Endothelial cell of umbilical vein (primary cell): ENCODE results near the gene MYT1. TPM values are rescaled to one million over a fixed set of nuclear protein-coding genes. Genes with fewer than 3 reads are reported as not detected.

Source experiments
- BruUV-seq: library from RNA; stranded (reverse); fragments of 400-500 nt; replicated peaks from 2 replicates; lab custom pipeline; 2021; lab: Mats Ljungman, UMichigan
- CTCF ChIA-PET: fragments of 300-600, 350-600 bp; sonication (Branson Sonifier 250); formaldehyde crosslinking; loops from one replicate; lab custom pipeline; 2021; ENCODE audit warnings: antibody characterized with exemption, inconsistent platforms; lab: Charles Lee
- POLR2A ChIA-PET: fragments of 300-600, 350-600 bp; sonication (Branson Sonifier 250); formaldehyde crosslinking; loops from one replicate; lab custom pipeline; 2021; ENCODE audit warnings: antibody characterized with exemption, inconsistent platforms; lab: Charles Lee
- DNase-seq: peaks from one replicate; pipeline ENCODE4 v3.0.0-alpha.2; 2011; ENCODE audit warnings: low read depth, low spot score
- FAIRE-seq: peaks from 2 replicates; lab custom pipeline; 2011; peaks lifted over from hg19 to GRCh38; lab: Jason Lieb, UNC
- H2AFZ ChIP-seq: 2 replicates; pipeline ENCODE4 v1.6.0; 2012; ENCODE audit warnings: low read depth, low read length, control low read depth, inconsistent platforms
- H3K27ac ChIP-seq: 2 replicates; pipeline ENCODE4 v1.5.1; 2011; ENCODE audit warnings: low read depth, mild to moderate bottlenecking, control low read depth, low read length, moderate library complexity; ENCODE audit not compliant: insufficient read depth
- H3K27me3 ChIP-seq, 2 experiments: 2 replicates each; pipeline versions ENCODE4 v1.6.0 to v1.6.1; 2011; ENCODE audit warnings: low read length in 2 of 2, mixed read lengths in 1 of 2; ENCODE audit not compliant: control insufficient read depth in 2 of 2, insufficient read depth in 2 of 2
- H3K36me3 ChIP-seq, 2 experiments: 2 replicates in 1 of 2; 3 replicates in 1 of 2; pipeline ENCODE4 v1.5.1; 2011; ENCODE audit warnings: low read length in 2 of 2, mild to moderate bottlenecking in 1 of 2, moderate library complexity in 1 of 2; ENCODE audit not compliant: control insufficient read depth in 2 of 2, insufficient read depth in 2 of 2; ENCODE audit errors: extremely low read depth in 1 of 2
- H3K4me1 ChIP-seq: 3 replicates; pipeline ENCODE4 v1.5.1; 2011; ENCODE audit warnings: mild to moderate bottlenecking, low read length; ENCODE audit not compliant: control insufficient read depth, insufficient read depth; ENCODE audit errors: extremely low read depth
- H3K4me2 ChIP-seq: 2 replicates; pipeline ENCODE4 v1.6.1; 2011; ENCODE audit warnings: low read length, control low read depth, mixed read lengths; ENCODE audit not compliant: insufficient read depth
- H3K4me3 ChIP-seq, 3 experiments: fragments of 200-600 bp in 1 of 3; sonication (generic), shearing (Covaris generic) in 1 of 3; replicated peaks in 1 of 3; 2 replicates each; pipeline ENCODE4 v1.5.1; 2011 to 2016; ENCODE audit warnings: control low read depth in 3 of 3, low read length in 3 of 3, mild to moderate bottlenecking in 2 of 3, inconsistent platforms in 1 of 3, low read depth in 1 of 3, moderate library complexity in 1 of 3; ENCODE audit not compliant: insufficient read depth in 1 of 3
- H3K79me2 ChIP-seq: 2 replicates; pipeline ENCODE4 v1.6.0; 2012; ENCODE audit warnings: low read length, inconsistent platforms; ENCODE audit not compliant: control insufficient read depth, insufficient read depth
- H3K9ac ChIP-seq: replicated peaks from 2 replicates; pipeline ENCODE3; 2011; ENCODE audit warnings: low read length, control low read depth; ENCODE audit not compliant: insufficient read depth; ENCODE audit errors: extremely low read depth
- H3K9me1 ChIP-seq: replicated peaks from 3 replicates; pipeline ENCODE4 v1.6.0; 2011; ENCODE audit warnings: mild to moderate bottlenecking, low read length; ENCODE audit not compliant: control insufficient read depth, insufficient read depth; ENCODE audit errors: extremely low read depth
- H3K9me3 ChIP-seq: replicated peaks from 2 replicates; pipeline ENCODE4 v1.5.1; 2012; ENCODE audit warnings: low read length, inconsistent platforms; ENCODE audit not compliant: control insufficient read depth, insufficient read depth
- H4K20me1 ChIP-seq: replicated peaks from 2 replicates; pipeline ENCODE3; 2011; ENCODE audit warnings: mild to moderate bottlenecking, low read length; ENCODE audit not compliant: control insufficient read depth, insufficient read depth; ENCODE audit errors: extremely low read depth
- CTCF ChIP-seq, 2 donors: IDR thresholded peaks; 1 replicate in 1 of 2; 2 replicates in 1 of 2; pipeline ENCODE4 v1.5.1; 2011; ENCODE audit warnings: low read length in 2 of 2, mild to moderate bottlenecking in 2 of 2, moderate library complexity in 2 of 2, control low read depth in 1 of 2, inconsistent platforms in 1 of 2, low read depth in 1 of 2; ENCODE audit not compliant: insufficient read depth in 1 of 2; ENCODE audit errors: extremely low read depth in 1 of 2
- EZH2 ChIP-seq: IDR thresholded peaks from 2 replicates; pipeline ENCODE4 v1.6.1; 2012; ENCODE audit warnings: borderline replicate concordance, low read depth, mild to moderate bottlenecking, moderate library complexity, low read length, inconsistent platforms; ENCODE audit not compliant: severe bottlenecking
- FOS ChIP-seq: IDR thresholded peaks from 2 replicates; pipeline ENCODE4 v1.6.1; 2011; ENCODE audit warnings: mild to moderate bottlenecking, low read length, moderate library complexity, borderline replicate concordance; ENCODE audit not compliant: insufficient read depth
- GATA2 ChIP-seq: IDR thresholded peaks from 2 replicates; pipeline ENCODE4 v1.7.0; 2011; ENCODE audit warnings: low read depth, mild to moderate bottlenecking, moderate library complexity, mixed read lengths, low read length; ENCODE audit not compliant: insufficient read length, insufficient read depth
- MAX ChIP-seq: IDR thresholded peaks from 2 replicates; pipeline ENCODE4 v1.6.1; 2011; ENCODE audit not compliant: insufficient read depth, insufficient read length
- POLR2AphosphoS5 ChIP-seq: IDR thresholded peaks from 2 replicates; pipeline ENCODE4 v1.6.1; 2012; ENCODE audit warnings: low read depth, mild to moderate bottlenecking, control low read depth, low read length, moderate library complexity; ENCODE audit not compliant: insufficient read depth
- dilution Hi-C: fragments of 300-500 bp; cut with MboI; formaldehyde crosslinking; loops from one replicate; pipeline ENCODE4 v1.15.0; 2019; ENCODE audit warnings: low sequenced_read_pairs; ENCODE audit not compliant: extremely low pct_ligation_motif_present
- intact Hi-C: fragments of 100-400 bp; cut with micrococcal nuclease; formaldehyde crosslinking; loops from one replicate; pipeline ENCODE4 v1.10.0; 2022
- polyA plus RNA-seq, 4 experiments: library from polyadenylated mRNA; depleted of rRNA in 3 of 4; stranded (reverse) in 3 of 4; unstranded in 1 of 4; fragments of >200 nt; gene quantifications; 2 replicates each; pipeline versions ENCODE4 v1.2.1 to v1.2.3, GENCODE V29; 2011 to 2012; ENCODE audit warnings: missing spikeins in 1 of 4
- total RNA-seq: library from RNA; stranded (reverse); gene quantifications from 2 replicates; pipeline ENCODE4 v1.2.3, GENCODE V29; 2021

MYT1 gene
- total and polyA plus RNA-seq, 2 donors (not counting 3 experiments of a cell fraction or from before 2014, with no cell fraction given): not detected

DNA sequence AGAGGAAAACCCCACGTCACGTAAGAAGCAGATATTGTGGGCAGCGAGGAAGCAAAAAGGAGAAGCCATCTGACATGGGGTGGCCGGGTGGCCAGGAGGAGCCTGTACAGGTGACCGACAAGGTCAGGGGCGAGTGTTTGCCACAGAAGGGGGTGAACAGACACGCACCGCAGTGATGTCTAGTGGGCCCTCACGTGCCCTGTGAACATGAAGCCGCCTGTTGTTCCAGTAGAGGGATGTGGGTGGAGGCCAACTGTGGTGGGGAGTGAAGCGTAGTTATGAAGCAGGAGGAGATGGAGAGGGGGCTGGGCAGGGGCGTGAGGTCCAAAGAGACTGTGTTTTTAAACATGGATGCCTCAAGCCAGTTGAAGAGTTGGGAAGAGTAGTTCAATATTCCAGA is 20.5 kb downstream of the MYT1 start:
- no peak overlapping the region for H3K9ac ChIP-seq
- FAIRE-seq (no peak), DNase-seq (no peak)
- CTCF ChIA-PET: no interaction called here
- dilution Hi-C loops: no loop called here
- no peaks in the 10 kb centered on the region for H3K9me3 ChIP-seq
- H3K4me3 ChIP-seq: no peak overlapping the region
- H3K79me2 ChIP-seq: no peaks in the 10 kb centered on the region
- H3K4me2 ChIP-seq: no peak overlapping the region
- intact Hi-C loops: no loop called here
- no TSS peak for BruUV-seq
- no peak for TF ChIP-seq GATA2
- no peak for TF ChIP-seq CTCF (IDR thresholded peaks at IDR 0.05; ENCODE audit: extremely low read depth in 1 of 2, insufficient read depth in 1 of 2, low read depth in 1 of 2, low read length in 2 of 2)
- TF ChIP-seq MAX: no peak
- TF ChIP-seq FOS: no peak
- TF ChIP-seq POLR2AphosphoS5: no peak
- no peak overlapping the region for H3K27ac ChIP-seq
- POLR2A ChIA-PET: no interaction called here
- no peaks in the 10 kb centered on the region for H3K36me3 ChIP-seq
- H3K9me1 ChIP-seq: no peaks in the 10 kb centered on the region
- H3K4me1 ChIP-seq: peaks cover 8% of the 10 kb centered on the region
- H4K20me1 ChIP-seq: no peaks in the 10 kb centered on the region
- H2AFZ ChIP-seq: no peak overlapping the region
- H3K27me3 ChIP-seq: no peaks in the 10 kb centered on the region

- no peak overlapping the region for H3K4me2 ChIP-seq
- no peak for DNase-seq
- H3K79me2 ChIP-seq: no peaks in the 10 kb centered on the region
- CTCF ChIA-PET: no interaction called here
- no peak for FAIRE-seq
- no peaks in the 10 kb centered on the region for H4K20me1 ChIP-seq
- H3K4me3 ChIP-seq: no peak overlapping the region
- H3K9me3 ChIP-seq: no peaks in the 10 kb centered on the region
- no peaks in the 10 kb centered on the region for H3K27me3 ChIP-seq
- H2AFZ ChIP-seq: no peak overlapping the region
- peaks cover 8% of the 10 kb centered on the region for H3K4me1 ChIP-seq
- BruUV-seq: no TSS peak
- intact Hi-C loops (no loop called here), dilution Hi-C loops (no loop called here)
- no peak overlapping the region for H3K27ac ChIP-seq
- no peak overlapping the region for H3K9ac ChIP-seq
- no peaks in the 10 kb centered on the region for H3K9me1 ChIP-seq
- no peaks in the 10 kb centered on the region for H3K36me3 ChIP-seq
- POLR2A ChIA-PET: no interaction called here
- no peak for TF ChIP-seq EZH2
These were observed 21.1 kb downstream of the MYT1 start for GRCh38 chr20:64185276-64185900.
